Activated T-cell treated with anti-CD3 and anti-CD28 coated beads, Interleukin-2, amount 50 U/mL, for 48 hours (primary cell): ENCODE data around the gene RRP12.
A peak's percentile ranks its signal among the peaks of the same experiment; 100 is the strongest.
"Not testable (repeated sequence)": the region's sequence is repeated elsewhere in the genome, so short reads cannot be mapped to it uniquely, and the experiment has no call there.

Source experiments
- DNase-seq, 2 experiments: peaks; one replicate each; pipeline ENCODE4 v3.0.0-alpha.2; 2020

Gene RRP12

GRCh38 chr10:97406483-97406882 is 5.3 kb upstream of the RRP12 start:
- not testable (repeated sequence) for DNase-seq

GRCh38 chr10:97406064-97406463 is 4.9 kb upstream of the RRP12 start:
- DNase-seq = no peak

- DNase-seq = no peak
Measured at GRCh38 chr10:97404044-97404443, 2.9 kb upstream of the RRP12 start.

DNA sequence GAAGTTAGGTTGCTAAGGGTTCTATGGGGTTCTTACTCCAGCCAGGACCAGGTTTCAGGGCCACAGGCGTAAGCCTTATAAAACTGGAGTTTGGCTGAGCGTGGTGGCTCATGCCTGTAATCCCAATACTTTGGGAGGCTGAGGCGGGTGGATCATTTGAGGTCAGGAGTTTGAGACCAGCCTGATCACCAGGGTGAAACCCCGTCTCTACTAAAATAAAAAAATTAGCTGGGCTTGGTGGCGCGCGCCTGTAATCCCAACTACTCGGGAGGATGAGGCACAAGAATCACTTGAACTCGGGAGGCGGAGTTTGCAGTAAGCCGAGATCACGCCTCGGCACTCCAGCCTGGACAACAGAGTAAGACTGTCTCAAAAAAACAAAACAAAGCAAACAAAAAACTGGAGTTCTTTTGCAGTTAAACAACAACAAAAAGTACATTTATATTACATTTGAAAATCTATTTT is 347 bp upstream of the RRP12 start:
- no peak for DNase-seq

DNA sequence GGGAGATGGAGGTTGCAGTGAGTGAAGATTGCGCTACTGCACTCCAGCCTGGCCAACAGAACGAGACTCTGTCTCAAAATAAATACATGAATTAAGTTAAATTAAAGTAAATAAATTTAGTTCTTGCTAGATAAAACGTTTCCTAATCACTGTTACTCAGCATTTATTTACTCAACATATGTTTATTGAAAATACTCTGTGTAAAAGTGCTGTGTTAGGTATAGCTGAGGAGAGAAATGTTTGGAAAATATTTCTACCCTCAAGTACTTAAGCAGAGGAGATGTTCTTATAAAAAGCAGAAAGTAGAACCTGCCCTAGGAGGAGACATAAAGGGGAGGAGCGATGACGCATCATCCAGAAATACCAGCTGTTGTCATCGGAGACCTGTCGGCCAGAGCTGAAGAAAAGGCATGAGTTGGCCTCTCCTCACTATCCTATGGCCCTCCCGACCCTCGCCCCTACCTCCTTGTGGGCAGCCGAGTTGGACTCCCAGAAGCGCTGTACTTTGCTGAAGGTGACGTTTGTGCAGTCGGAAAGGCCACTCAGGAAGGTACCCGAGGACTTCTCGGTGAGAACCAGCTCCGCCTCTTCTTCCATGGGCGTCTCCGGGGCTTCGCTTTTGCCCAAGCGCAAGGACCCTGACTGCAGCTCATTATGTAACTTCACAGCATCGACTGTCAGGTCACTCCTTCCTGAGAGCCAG is 1.1 kb downstream of the RRP12 start:
- DNase-seq = peak; percentile 46 to 56

GRCh38 chr10:97396056-97396455 is 5.1 kb downstream of the RRP12 start:
- DNase-seq = no peak

GRCh38 chr10:97393034-97393573 is 8.0 kb downstream of the RRP12 start:
- DNase-seq = no peak

GRCh38 chr10:97390091-97390490 is 11.0 kb downstream of the RRP12 start:
- DNase-seq = no peak

- DNase-seq = no peak
Measured at GRCh38 chr10:97388152-97388551, 13.0 kb downstream of the RRP12 start.

DNA sequence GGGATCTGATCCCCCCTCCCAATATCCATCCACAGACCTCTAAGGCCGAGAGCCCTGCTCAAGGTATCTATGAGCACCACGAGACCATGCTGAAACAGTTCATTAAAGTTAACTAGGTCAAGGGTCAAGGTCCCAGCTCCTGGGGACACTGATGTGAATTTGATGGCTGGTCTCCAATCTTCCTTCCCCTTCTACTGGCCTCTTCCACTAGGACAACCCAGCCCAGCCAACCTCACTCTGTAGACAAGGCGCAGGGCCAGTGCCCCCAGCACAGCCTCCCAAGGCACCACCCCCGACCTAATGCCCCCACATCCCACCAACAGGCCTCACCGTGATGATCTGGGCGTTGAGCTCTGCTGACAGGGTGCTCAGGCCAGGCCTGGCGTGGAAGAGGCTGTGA is 15.6 kb downstream of the RRP12 start:
- DNase-seq = no peak

DNA sequence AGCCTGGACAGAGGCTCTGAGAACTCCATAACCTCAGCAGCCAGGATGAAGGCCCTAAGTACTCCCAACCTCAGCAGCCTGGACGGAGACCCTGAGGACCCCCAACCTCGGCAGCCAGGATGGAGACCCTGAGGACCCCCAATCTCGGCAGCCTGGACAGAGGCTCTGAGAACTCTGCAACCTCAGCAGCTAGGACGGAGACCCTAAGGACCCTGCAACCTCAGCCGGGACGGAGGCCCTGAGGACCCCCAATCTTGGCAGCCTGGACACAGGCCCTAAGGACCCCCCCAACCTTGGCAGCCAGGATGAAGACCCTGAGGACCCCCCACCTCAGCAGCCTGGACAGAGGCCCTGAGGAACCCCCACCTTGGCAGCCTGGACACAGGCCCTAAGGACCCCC is 16.5 kb downstream of the RRP12 start:
- DNase-seq = no peak

- DNase-seq = no peak
Measured at GRCh38 chr10:97384156-97384555, 17.0 kb downstream of the RRP12 start.

GRCh38 chr10:97383159-97383558 is 18.0 kb downstream of the RRP12 start:
- DNase-seq = no peak

GRCh38 chr10:97381626-97382025 is 19.5 kb downstream of the RRP12 start:
- no peak for DNase-seq

GRCh38 chr10:97380516-97380915 is 20.6 kb downstream of the RRP12 start:
- DNase-seq = no peak

GRCh38 chr10:97378933-97379921 is 21.9 kb downstream of the RRP12 start:
- DNase-seq = no peak

DNA sequence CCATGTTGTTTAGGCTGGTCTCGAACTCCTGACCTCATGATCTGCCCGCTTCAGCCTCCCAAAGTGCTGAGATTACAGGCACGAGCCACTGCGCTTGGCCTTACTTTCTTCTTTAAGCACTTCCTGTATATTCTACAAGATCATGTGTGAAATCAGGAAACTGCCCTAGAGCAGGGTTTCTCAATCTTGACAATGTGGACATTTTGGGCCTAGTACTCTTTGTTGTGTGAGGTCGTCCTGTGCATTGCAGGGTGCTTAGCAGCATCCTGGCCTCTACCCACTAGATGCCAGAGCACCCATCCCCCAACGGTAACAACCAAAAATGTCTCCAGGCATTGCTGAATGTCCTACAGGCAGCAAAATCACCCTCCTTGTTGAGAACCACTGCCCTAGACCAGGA is 24.7 kb downstream of the RRP12 start:
- DNase-seq = no peak

- DNase-seq = no peak
Measured at GRCh38 chr10:97373456-97373855, 27.7 kb downstream of the RRP12 start.

GRCh38 chr10:97372233-97372875 is 28.8 kb downstream of the RRP12 start:
- no peak for DNase-seq

GRCh38 chr10:97371696-97372095 is 29.4 kb downstream of the RRP12 start:
- DNase-seq = no peak

- no peak for DNase-seq
Measured at GRCh38 chr10:97367126-97367649, 34.0 kb downstream of the RRP12 start.

GRCh38 chr10:97366572-97366971 is 34.6 kb downstream of the RRP12 start:
- DNase-seq = no peak
